Stimulated activated CD4-positive, alpha-beta T cell treated with anti-CD3 and anti-CD28 coated beads, Interleukin-4, amount 100 ng/mL, for 48 hours (primary cell): ENCODE measurements around the gene WNT3A.
"Not testable (repeated sequence)": the region's sequence is repeated elsewhere in the genome, so short reads cannot be mapped to it uniquely, and the experiment has no call there.

Experiments used
- DNase-seq, 2 donors: peaks; one replicate each; pipeline ENCODE4 v3.0.0-alpha.2; 2020; ENCODE audit warnings: low read depth in 2 of 2

WNT3A gene

DNA sequence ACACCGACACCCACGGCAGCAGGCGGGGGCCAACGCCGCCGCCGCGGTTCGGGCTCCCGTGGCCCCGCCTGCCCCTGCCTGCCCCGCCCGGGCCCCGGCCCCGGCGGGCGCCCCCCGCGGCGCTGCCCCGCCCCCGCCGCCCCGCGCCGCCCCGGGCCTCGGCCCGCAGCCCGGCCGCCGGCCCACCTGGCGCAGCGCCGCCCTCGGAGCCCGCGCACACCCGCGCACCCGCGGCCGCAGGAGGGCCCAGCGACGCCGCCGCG is at the start of gene WNT3A:
TSS of gene WNT3A (plus strand) at position 213 of the 263 bp plus-strand sequence. CDS start 131 bp downstream, outside the sequence.
- no peak for DNase-seq

DNA sequence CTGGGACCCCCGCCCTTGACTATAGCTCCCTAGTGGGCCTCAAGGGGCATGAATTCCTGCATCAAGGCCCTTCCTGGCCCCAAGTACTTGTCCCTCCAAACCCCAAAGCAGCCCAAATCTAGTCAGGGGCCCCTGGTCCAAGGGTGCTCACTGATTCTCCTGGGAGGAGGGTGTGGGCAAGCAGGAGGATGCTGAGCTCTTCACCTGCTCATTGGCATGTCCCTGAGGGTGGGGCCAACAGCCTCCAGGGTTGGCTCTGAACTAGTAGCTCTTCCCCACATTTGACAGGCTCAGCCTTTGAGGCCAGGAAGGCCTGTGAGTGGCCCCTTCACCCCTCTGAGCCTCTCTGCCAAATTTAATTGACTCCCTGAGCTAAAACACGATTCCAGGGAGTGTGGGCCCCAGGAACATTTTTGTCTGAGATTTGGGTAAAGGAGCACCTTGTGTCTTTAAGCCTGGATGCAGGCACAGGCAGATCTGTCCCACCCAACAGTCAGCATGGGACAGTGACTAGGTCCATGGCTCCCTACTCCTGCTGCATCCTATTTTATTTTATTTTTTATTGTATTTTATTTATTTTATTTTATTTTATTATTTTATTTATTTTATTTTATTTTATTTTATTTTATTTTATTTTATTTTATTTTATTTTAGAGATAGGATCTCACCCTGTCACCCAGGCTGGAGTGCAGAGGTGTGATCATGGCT is 48.0 kb upstream of the WNT3A start:
- no peak for DNase-seq

- DNase-seq = no peak
Measured at GRCh38 chr1:227959325-227959860, 47.4 kb upstream of the WNT3A start.

DNA sequence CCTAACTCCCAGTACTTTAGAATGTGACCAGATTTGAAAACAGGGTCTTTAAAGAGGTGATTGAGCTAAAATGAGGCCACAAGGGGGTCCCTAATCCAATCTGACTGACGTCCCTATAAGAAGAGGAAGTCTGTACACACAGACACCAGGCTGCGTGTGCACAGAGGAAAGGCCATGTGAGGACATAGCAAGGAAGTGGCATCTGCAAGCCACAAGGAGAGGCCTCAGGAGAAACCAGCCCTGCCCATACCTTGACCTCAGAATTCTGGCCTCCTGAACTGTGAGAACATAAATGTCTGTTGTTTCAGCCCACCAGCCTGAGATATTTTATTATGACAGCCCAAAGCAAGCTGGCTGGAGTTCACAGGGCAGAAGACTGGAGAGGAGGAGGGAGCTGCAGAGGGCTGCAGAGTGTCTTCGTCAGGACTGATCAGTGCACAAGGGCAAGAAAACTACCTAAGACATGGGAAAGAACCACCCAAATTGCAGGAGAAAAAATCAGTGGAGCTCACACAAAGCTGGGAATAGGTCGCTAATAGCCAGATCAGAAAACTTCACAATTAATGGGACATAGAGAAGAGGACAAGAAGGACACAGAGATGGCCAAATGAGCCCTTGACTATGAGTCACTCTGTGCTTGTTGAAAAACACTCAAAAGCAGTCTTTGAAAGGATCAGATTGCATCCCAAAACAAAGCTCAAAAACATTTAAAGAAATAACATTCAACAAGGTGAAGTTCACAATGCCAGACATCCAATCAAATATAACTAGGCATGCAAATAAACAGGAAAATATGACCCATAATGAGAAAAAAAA is 44.9 kb upstream of the WNT3A start:
- no peak for DNase-seq

GRCh38 chr1:227966733-227967132 is 40.1 kb upstream of the WNT3A start:
- DNase-seq = not testable (repeated sequence)

DNA sequence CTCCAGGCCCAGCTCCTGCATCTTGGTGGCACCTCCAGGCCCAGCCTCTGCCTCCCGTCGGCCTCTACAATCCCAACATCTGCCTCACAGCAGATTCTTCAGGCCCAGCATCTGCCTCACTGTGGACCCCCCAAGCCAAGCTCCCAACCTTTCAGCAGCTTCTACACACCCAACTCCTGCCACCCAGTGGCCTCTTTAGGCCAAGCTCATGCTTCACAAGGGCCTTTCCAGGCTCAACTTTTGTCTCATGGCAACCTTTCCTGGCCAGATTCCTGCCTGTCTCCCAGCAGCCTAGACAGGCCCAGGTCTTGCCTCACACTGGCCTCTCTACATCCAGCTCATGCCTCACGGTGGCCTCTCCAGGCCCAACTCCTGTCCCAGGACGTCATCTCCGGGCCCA is 39.0 kb upstream of the WNT3A start:
- DNase-seq = not testable (repeated sequence)

GRCh38 chr1:227970076-227970995 is 36.5 kb upstream of the WNT3A start:
- DNase-seq = not testable (repeated sequence)

DNA sequence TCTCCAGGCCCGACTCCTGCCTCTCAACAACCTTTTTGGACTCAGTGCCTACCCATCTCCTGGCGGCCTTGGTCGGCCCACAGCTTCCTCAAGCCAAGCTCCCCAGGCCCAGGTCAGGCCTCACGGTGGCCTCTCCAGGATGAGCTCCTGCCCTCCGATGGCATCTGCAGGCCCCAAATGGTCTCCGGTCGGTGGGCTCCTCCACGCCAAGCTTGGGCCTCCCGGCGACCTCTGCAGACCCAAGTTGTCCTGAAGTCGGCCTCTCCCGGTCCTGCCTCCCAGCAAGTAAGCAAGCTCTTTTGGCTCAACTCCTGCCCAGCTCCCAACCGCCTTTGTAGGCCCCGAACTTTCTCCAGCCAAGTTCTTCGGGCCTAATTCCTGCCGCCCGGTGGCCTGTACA is 35.6 kb upstream of the WNT3A start:
- DNase-seq = not testable (repeated sequence)

GRCh38 chr1:227971643-227972282 is 35.0 kb upstream of the WNT3A start:
- DNase-seq = not testable (repeated sequence)

GRCh38 chr1:227972283-227972679 is 34.5 kb upstream of the WNT3A start:
- DNase-seq = not testable (repeated sequence)

- DNase-seq = not testable (repeated sequence)
Measured at GRCh38 chr1:227972843-227973374, 33.9 kb upstream of the WNT3A start.

DNA sequence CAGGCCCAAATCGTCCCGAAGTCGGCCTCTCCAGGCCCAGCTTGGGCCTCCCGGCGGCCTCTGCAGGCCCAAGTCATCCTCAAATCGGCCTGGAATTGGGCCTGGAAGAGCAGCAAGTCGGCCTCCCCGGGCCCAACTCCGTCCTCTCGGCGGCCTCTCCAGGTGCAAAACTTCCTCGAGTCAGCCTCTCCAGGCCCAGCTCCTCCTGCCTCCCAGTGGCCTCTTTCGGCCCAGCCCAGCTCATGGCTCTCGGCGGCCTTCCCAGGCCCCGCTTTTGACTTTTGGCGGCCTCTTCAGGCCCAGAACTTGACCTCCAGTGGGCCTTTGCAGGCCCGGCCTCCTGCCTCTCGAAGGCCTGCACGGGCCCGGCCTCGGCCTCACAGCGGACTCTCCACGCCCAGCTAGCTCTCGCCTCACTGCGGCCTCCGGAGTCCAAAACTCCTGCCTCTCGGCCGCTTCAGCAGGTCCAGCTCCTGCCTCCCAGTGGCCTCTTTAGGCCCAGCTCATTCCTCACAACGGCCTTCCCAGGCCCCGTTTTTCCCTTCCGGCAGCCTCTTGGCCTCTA is 33.0 kb upstream of the WNT3A start:
- DNase-seq = not testable (repeated sequence)

GRCh38 chr1:227975583-227976283 is 31.1 kb upstream of the WNT3A start:
- DNase-seq = not testable (repeated sequence)

- no peak for DNase-seq
Measured at GRCh38 chr1:227987181-227987580, 19.6 kb upstream of the WNT3A start.

- DNase-seq = no peak
Measured at GRCh38 chr1:227994632-227995300, 12.0 kb upstream of the WNT3A start.

- no peak for DNase-seq
Measured at GRCh38 chr1:227996187-227996950, 10.4 kb upstream of the WNT3A start.

GRCh38 chr1:227998374-227999055 is 8.3 kb upstream of the WNT3A start:
- no peak for DNase-seq
